ENCODE results near the gene TMSB4X. TPM values are rescaled to one million over a fixed set of nuclear protein-coding genes. Genes with fewer than 3 reads are reported as not detected.
"Not testable (repeated sequence)": the region's sequence is repeated elsewhere in the genome, so short reads cannot be mapped to it uniquely, and the experiment has no call there.

TMSB4X gene
- total RNA-seq, 1 donor from 2014 or later: 2,924 TPM

DNA sequence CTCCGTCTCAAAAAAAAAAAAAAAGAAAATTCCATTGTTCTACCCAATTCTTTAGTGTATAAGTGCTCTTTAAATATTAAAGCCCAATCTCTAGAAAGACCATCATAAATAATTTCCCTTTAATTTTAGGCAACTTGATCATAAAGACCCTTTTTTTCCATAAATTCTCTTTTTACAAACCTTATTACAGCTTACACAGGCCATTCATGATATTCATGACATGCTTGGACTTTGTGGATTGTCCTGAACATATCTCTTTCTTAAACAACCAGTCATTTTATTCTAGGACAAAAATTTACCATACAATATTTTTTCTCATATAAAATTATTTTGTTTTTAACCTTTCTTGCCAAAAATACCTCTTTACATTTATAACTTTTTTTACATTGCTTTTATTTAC is 38.0 kb upstream of the TMSB4X start:
- H3K36me3 Mint-ChIP-seq (ENCODE audit: unreplicated experiment): no peaks in the 10 kb centered on the region
- no peaks in the 10 kb centered on the region for H3K27me3 Mint-ChIP-seq (ENCODE audit: unreplicated experiment)
- TF ChIP-seq, protein P1, sequence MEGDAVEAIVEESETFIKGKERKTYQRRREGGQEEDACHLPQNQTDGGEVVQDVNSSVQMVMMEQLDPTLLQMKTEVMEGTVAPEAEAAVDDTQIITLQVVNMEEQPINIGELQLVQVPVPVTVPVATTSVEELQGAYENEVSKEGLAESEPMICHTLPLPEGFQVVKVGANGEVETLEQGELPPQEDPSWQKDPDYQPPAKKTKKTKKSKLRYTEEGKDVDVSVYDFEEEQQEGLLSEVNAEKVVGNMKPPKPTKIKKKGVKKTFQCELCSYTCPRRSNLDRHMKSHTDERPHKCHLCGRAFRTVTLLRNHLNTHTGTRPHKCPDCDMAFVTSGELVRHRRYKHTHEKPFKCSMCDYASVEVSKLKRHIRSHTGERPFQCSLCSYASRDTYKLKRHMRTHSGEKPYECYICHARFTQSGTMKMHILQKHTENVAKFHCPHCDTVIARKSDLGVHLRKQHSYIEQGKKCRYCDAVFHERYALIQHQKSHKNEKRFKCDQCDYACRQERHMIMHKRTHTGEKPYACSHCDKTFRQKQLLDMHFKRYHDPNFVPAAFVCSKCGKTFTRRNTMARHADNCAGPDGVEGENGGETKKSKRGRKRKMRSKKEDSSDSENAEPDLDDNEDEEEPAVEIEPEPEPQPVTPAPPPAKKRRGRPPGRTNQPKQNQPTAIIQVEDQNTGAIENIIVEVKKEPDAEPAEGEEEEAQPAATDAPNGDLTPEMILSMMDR (IDR thresholded peaks at IDR 0.05): no peak
- H3K4me3 Mint-ChIP-seq (ENCODE audit: unreplicated experiment): no peak overlapping the region
- peaks cover 21% of the 10 kb centered on the region for H3K9me3 Mint-ChIP-seq (ENCODE audit: unreplicated experiment)
- DNase-seq (ENCODE audit: extremely low spot score, unreplicated experiment): no peak
- no peak overlapping the region for H3K27ac Mint-ChIP-seq (ENCODE audit: unreplicated experiment)
- H3K4me1 Mint-ChIP-seq (ENCODE audit: unreplicated experiment): no peaks in the 10 kb centered on the region

DNA sequence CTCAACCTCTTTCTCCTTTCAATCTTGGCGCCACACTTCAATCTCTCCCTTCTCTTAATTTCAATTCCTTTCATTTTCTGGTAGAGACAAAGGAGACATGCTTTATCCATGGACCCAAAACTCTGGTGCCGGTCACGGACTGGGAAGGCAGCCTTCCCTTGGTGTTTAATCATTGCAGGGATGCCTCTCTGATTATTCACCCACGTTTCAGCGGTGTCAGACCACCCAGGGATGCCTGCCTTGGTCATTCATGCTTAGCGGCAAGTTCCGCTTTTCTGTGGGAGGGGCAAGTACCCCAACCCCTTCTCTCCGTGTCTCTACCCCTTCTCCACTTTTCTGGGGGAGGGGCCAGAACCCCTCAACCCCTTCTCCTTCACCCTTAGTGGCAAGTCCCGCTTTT is 34.4 kb upstream of the TMSB4X start:
- not testable (repeated sequence) for H3K27ac Mint-ChIP-seq (ENCODE audit: unreplicated experiment); H3K36me3 Mint-ChIP-seq (ENCODE audit: unreplicated experiment); H3K4me3 Mint-ChIP-seq (ENCODE audit: unreplicated experiment); H3K27me3 Mint-ChIP-seq (ENCODE audit: unreplicated experiment); DNase-seq (ENCODE audit: extremely low spot score, unreplicated experiment); H3K4me1 Mint-ChIP-seq (ENCODE audit: unreplicated experiment)
- peaks cover 17% of the 10 kb centered on the region for H3K9me3 Mint-ChIP-seq (ENCODE audit: unreplicated experiment)

DNA sequence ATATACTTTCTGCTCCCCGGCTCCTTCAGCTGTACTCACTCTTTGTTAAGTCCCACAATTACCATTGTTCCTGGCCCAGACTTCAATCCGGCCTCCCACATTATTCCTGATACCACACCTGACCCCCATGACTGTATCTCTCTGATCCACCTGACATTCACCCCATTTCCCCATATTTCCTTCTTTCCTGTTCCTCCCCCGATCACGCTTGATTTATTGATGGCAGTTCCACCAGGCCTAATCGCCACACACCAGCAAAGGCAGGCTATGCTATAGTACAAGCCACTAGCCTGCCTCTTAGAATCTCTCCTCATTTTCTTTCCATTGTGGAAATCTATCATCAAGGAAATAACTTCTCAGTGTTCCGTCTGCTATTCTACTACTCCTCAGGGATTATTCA is 31.3 kb upstream of the TMSB4X start:
- H3K27me3 Mint-ChIP-seq (ENCODE audit: unreplicated experiment); H3K27ac Mint-ChIP-seq (ENCODE audit: unreplicated experiment); H3K36me3 Mint-ChIP-seq (ENCODE audit: unreplicated experiment); H3K4me3 Mint-ChIP-seq (ENCODE audit: unreplicated experiment); DNase-seq (ENCODE audit: extremely low spot score, unreplicated experiment): not testable (repeated sequence)
- H3K4me1 Mint-ChIP-seq (ENCODE audit: unreplicated experiment): peaks cover 16% of the 10 kb centered on the region
- peaks cover 17% of the 10 kb centered on the region for H3K9me3 Mint-ChIP-seq (ENCODE audit: unreplicated experiment)

DNA sequence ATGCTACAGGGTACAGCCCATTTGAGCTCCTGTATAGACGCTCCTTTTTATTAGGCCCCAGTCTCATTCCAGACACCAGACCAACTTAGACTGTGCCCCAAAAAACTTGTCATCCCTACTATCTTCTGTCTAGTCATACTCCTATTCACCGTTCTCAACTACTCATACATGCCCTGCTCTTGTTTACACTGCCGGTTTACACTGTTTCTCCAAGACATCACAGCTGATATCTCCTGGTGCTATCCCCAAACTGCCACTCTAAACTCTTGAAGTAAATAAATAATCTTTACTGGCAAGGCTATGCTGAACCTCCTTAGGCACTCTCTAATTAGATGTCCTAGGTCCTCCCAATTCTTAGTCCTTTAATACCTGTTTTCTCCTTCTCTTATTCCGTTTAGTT is 30.5 kb upstream of the TMSB4X start:
- not testable (repeated sequence) for H3K27me3 Mint-ChIP-seq (ENCODE audit: unreplicated experiment); H3K4me3 Mint-ChIP-seq (ENCODE audit: unreplicated experiment); H3K27ac Mint-ChIP-seq (ENCODE audit: unreplicated experiment); DNase-seq (ENCODE audit: extremely low spot score, unreplicated experiment); H3K36me3 Mint-ChIP-seq (ENCODE audit: unreplicated experiment)
- peaks cover 17% of the 10 kb centered on the region for H3K9me3 Mint-ChIP-seq (ENCODE audit: unreplicated experiment)
- H3K4me1 Mint-ChIP-seq (ENCODE audit: unreplicated experiment): peaks cover 24% of the 10 kb centered on the region

DNA sequence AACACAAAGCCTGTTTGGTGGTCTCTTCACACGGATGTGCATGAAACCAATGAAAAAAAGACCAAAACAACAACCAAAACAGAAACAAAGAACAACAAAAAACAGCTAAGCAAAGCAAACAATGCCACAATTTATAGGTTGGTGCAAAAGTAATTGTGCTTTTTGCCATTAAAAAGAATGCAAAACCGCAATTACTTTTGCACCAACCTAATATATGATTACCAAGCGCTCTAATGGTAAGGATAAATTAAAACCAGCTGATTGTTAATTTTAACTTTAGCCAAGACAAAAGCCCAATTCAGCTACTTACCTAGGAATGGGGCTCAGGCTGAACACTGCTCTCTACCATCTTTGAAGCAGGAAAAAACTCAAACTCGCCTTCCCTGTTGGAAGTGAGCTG is 29.4 kb upstream of the TMSB4X start:
- DNase-seq (ENCODE audit: extremely low spot score, unreplicated experiment): no peak
- Mint-ChIP-seq H3K9me3 (ENCODE audit: unreplicated experiment) (peaks cover 8% of the 10 kb centered on the region), H3K4me3 (ENCODE audit: unreplicated experiment) (no peak overlapping the region), H3K27me3 (ENCODE audit: unreplicated experiment) (no peaks in the 10 kb centered on the region), H3K36me3 (ENCODE audit: unreplicated experiment) (no peaks in the 10 kb centered on the region), H3K4me1 (ENCODE audit: unreplicated experiment) (peaks cover 33% of the 10 kb centered on the region), H3K27ac (ENCODE audit: unreplicated experiment) (no peak overlapping the region)
- TF ChIP-seq, protein P1 (IDR thresholded peaks at IDR 0.05): no peak

DNA sequence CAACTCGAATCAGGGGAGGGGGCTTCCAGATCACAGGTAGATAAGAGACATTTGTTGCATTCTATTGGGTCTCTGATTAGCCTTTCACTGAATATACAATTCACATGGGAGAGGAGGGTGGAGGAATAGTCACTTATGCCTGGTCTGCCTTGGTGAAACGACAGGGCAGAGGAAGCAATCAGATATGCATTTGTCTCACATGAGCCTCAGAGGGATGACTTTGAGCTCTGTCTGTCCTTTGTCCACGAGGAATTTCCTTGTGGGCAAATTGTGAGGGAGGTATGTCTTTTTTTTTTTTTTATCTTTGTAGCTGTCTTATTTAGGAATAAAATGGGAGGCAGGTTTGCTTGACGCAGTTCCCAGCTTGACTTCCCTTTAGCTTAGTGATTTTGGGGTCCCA is 28.5 kb upstream of the TMSB4X start:
- H3K36me3 Mint-ChIP-seq (ENCODE audit: unreplicated experiment): no peaks in the 10 kb centered on the region
- H3K4me1 Mint-ChIP-seq (ENCODE audit: unreplicated experiment): peaks cover 37% of the 10 kb centered on the region
- H3K9me3 Mint-ChIP-seq (ENCODE audit: unreplicated experiment): peaks cover 2% of the 10 kb centered on the region
- H3K27me3 Mint-ChIP-seq (ENCODE audit: unreplicated experiment): no peaks in the 10 kb centered on the region
- peak overlapping the region; percentile 69 for H3K27ac Mint-ChIP-seq (ENCODE audit: unreplicated experiment)
- no peak overlapping the region for H3K4me3 Mint-ChIP-seq (ENCODE audit: unreplicated experiment)
- TF ChIP-seq, protein P1 (IDR thresholded peaks at IDR 0.05): no peak
- DNase-seq (ENCODE audit: extremely low spot score, unreplicated experiment): no peak

Measured in osteocyte (in vitro differentiated cells).